Stomach (tissue), 9 donors: Measurements from ENCODE around the gene SORL1. TPM values are rescaled to one million over a fixed set of nuclear protein-coding genes. Genes with fewer than 3 reads are reported as not detected.

Experiments
- DNase-seq, 2 donors: peaks; one replicate each; pipeline versions ENCODE4 v3.0.0 to v3.0.0-alpha.2; 2013 to 2019
- H3K27ac ChIP-seq, 5 donors: fragments of 200-600 bp in 4 of 5; sonication (generic) in 4 of 5; one replicate each; pipeline ENCODE4 v1.5.1; 2013 to 2019; ENCODE audit warnings: mild to moderate bottlenecking in 1 of 5, moderate library complexity in 1 of 5
- H3K27me3 ChIP-seq, 3 donors: fragments of 200-600 bp; sonication (generic); one replicate each; pipeline ENCODE4 v1.5.1; 2017 to 2019; ENCODE audit warnings: mixed run types in 1 of 3
- H3K36me3 ChIP-seq, 4 donors: fragments of 200-600 bp; sonication (generic); 1 replicate in 3 of 4; 2 replicates in 1 of 4; pipeline ENCODE4 v1.5.1; 2016 to 2019
- H3K4me1 ChIP-seq, 4 donors: fragments of 200-600 bp; sonication (generic); one replicate each; pipeline ENCODE4 v1.5.1; 2016 to 2019
- H3K4me3 ChIP-seq, 4 donors: fragments of 200-600 bp; sonication (generic) in 3 of 4; one replicate each; pipeline ENCODE4 v1.5.1; 2016 to 2019; ENCODE audit warnings: mild to moderate bottlenecking in 1 of 4
- H3K9me3 ChIP-seq, 4 donors: fragments of 200-600 bp; sonication (generic); one replicate each; pipeline ENCODE4 v1.5.1; 2016 to 2019
- CTCF ChIP-seq, 7 experiments: fragments of 450-650 bp in 4 of 7; fragments of 200-600 bp in 3 of 7; sonication (generic) in 3 of 7; IDR thresholded peaks; one replicate each; pipeline ENCODE4 v1.5.1; 2016 to 2019; ENCODE audit warnings: antibody characterized with exemption in 7 of 7, control low read depth in 2 of 7, mild to moderate bottlenecking in 1 of 7
- EP300 ChIP-seq: sonication (generic); formaldehyde crosslinking; IDR thresholded peaks from one replicate; pipeline ENCODE4 v1.6.1; 2017; ENCODE audit warnings: antibody characterized with exemption
- POLR2A ChIP-seq, 4 donors: fragments of 450-650 bp; IDR thresholded peaks; one replicate each; pipeline ENCODE4 v1.6.1; 2016; ENCODE audit warnings: antibody characterized with exemption in 4 of 4, control low read depth in 2 of 4, mild to moderate bottlenecking in 1 of 4, moderate library complexity in 1 of 4
- POLR2AphosphoS5 ChIP-seq, 3 donors: sonication (generic); formaldehyde crosslinking; IDR thresholded peaks; one replicate each; pipeline ENCODE4 v1.6.1; 2016; ENCODE audit warnings: antibody characterized with exemption in 3 of 3
- WGBS, 5 donors: extraction: QIAGEN DNeasy Blood & Tissue Kit in 3 of 5; methylation state at CpG; one replicate each; pipeline versions ENCODE4 v1.1.5 to v1.1.7; 2013 to 2018; 5-methylcytosine and 5-hydroxymethylcytosine counted together
- intact Hi-C: fragments of 100-400 bp; cut with DNase I; formaldehyde crosslinking; loops from one replicate; pipeline ENCODE4 v1.15.1; 2023; ENCODE audit warnings: low total_unique reads
- polyA plus RNA-seq, 3 donors: library from polyadenylated mRNA; stranded (reverse); fragments of 200-250 nt; gene quantifications; one replicate each; pipeline ENCODE4 v1.2.3, GENCODE V29; 2013
- total RNA-seq, 5 donors: library from RNA; depleted of rRNA; stranded (reverse); fragments of >200 nt; gene quantifications; one replicate each; pipeline versions ENCODE4 v1.1.0 to v1.2.3, GENCODE V29; 2014 to 2016
- donor health status: healthy with polysubstance abuse.
- donor health status: Bipolar disorder and iron deficiency.
- donor health status: healthy.

Gene SORL1
- total and polyA plus RNA-seq, 8 donors, result 0.76 to 161 (median 18.2) TPM

- no peaks in the 10 kb centered on the region for H3K27me3 ChIP-seq
- H3K4me3 ChIP-seq, result no peak overlapping the region
- intact Hi-C loops, result no loop called here
- no peaks in the 10 kb centered on the region for H3K9me3 ChIP-seq
- 85 to 93% (median 86%) methylated on average over 7 of the region's 7 CpGs for WGBS, 5 donors
- no peak for TF ChIP-seq POLR2AphosphoS5 (IDR thresholded peaks at IDR 0.05)
- no peak for TF ChIP-seq POLR2A (IDR thresholded peaks at IDR 0.05)
- no peak for TF ChIP-seq CTCF (IDR thresholded peaks at IDR 0.05)
- no peak for TF ChIP-seq EP300
- H3K27ac ChIP-seq, result no peak overlapping the region
- DNase-seq, result no peak
- peaks cover 0 to 7% (median 0%) of the 10 kb centered on the region in 4 donors for H3K4me1 ChIP-seq
- H3K36me3 ChIP-seq, result peaks cover 0 to 35% (median 29%) of the 10 kb centered on the region in 4 donors
Observed at GRCh38 chr11:121544956-121545355, 92.8 kb downstream of the SORL1 start.

GRCh38 chr11:121547574-121547973 is 95.5 kb downstream of the SORL1 start:
- 88 to 94% (median 92%) methylated on average over 3 of the region's 3 CpGs for WGBS, 5 donors
- no peaks in the 10 kb centered on the region for H3K27me3 ChIP-seq
- H3K36me3 ChIP-seq, result peaks cover 0 to 44% (median 35%) of the 10 kb centered on the region in 4 donors
- H3K9me3 ChIP-seq, result no peaks in the 10 kb centered on the region
- TF ChIP-seq EP300 (no peak), POLR2A (IDR thresholded peaks at IDR 0.05) (no peak), CTCF (IDR thresholded peaks at IDR 0.05) (no peak), POLR2AphosphoS5 (IDR thresholded peaks at IDR 0.05) (no peak)
- no peak for DNase-seq
- no peak overlapping the region for H3K27ac ChIP-seq
- intact Hi-C loops, result no loop called here
- H3K4me3 ChIP-seq, result no peak overlapping the region
- H3K4me1 ChIP-seq, result peaks cover 0 to 7% (median 0%) of the 10 kb centered on the region in 4 donors

GRCh38 chr11:121550247-121551030 is 98.3 kb downstream of the SORL1 start:
- TF ChIP-seq POLR2AphosphoS5 (IDR thresholded peaks at IDR 0.05), result no peak
- TF ChIP-seq POLR2A (IDR thresholded peaks at IDR 0.05), result no peak
- TF ChIP-seq EP300, result no peak
- TF ChIP-seq CTCF (IDR thresholded peaks at IDR 0.05), result no peak
- Histone ChIP-seq H3K27ac (no peak overlapping the region), H3K4me1 (peaks cover 0 to 7% (median 0%) of the 10 kb centered on the region in 4 donors), H3K36me3 (peaks cover 0 to 33% (median 22%) of the 10 kb centered on the region in 4 donors), H3K27me3 (no peaks in the 10 kb centered on the region), H3K9me3 (no peaks in the 10 kb centered on the region), H3K4me3 (no peak overlapping the region)
- 81 to 91% (median 86%) methylated on average over 10 of the region's 10 CpGs for whole genome bisulfite sequencing, 5 donors
- no peak for DNase-seq
- intact Hi-C loops, result no loop called here

GRCh38 chr11:121551463-121551862 is 99.3 kb downstream of the SORL1 start:
- H3K36me3 ChIP-seq, result peaks cover 0 to 32% (median 24%) of the 10 kb centered on the region in 4 donors
- intact Hi-C loops, result no loop called here
- DNase-seq, result no peak
- no peak overlapping the region for H3K27ac ChIP-seq
- H3K4me3 ChIP-seq, result no peak overlapping the region
- TF ChIP-seq POLR2A (IDR thresholded peaks at IDR 0.05) (no peak), POLR2AphosphoS5 (IDR thresholded peaks at IDR 0.05) (no peak), CTCF (IDR thresholded peaks at IDR 0.05) (no peak)
- H3K9me3 ChIP-seq, result no peaks in the 10 kb centered on the region
- H3K27me3 ChIP-seq, result no peaks in the 10 kb centered on the region
- no peaks in the 10 kb centered on the region for H3K4me1 ChIP-seq
- whole genome bisulfite sequencing, 5 donors, result 88 to 94% (median 91%) methylated on average over 5 of the region's 5 CpGs
